Caco-2 (cell line): ENCODE measurements around the gene MS4A18. TPM values are rescaled to one million over a fixed set of nuclear protein-coding genes. Genes with fewer than 3 reads are reported as not detected.

ENCODE experiments used
- BruUV-seq: library from RNA; stranded (reverse); fragments of 400-500 nt; replicated peaks from 2 replicates; lab custom pipeline; 2021; lab: Mats Ljungman, UMichigan
- CTCF ChIA-PET: fragments of 300-600 bp; sonication (Branson Sonifier 250); formaldehyde crosslinking; loops from one replicate; lab custom pipeline; 2022; ENCODE audit warnings: antibody characterized with exemption; lab: Charles Lee
- POLR2A ChIA-PET: fragments of 300-600 bp; sonication (Branson Sonifier 250); formaldehyde crosslinking; loops from one replicate; lab custom pipeline; 2022; ENCODE audit warnings: antibody characterized with exemption; lab: Charles Lee
- DNase-seq, 2 experiments: peaks; one replicate each; pipeline versions ENCODE4 v3.0.0 to v3.0.0-alpha.2; 2020 to 2022
- H3K27me3 ChIP-seq: replicated peaks from 2 replicates; pipeline ENCODE4 v1.6.0; 2011; ENCODE audit warnings: low read length; ENCODE audit not compliant: control insufficient read depth, insufficient read depth
- H3K36me3 ChIP-seq: 2 replicates; pipeline ENCODE4 v1.5.1; 2011; ENCODE audit warnings: low read length; ENCODE audit not compliant: control insufficient read depth, insufficient read depth
- H3K4me1 ChIP-seq: fragments of 250-450 bp; sonication (Bioruptor Pico); 2 replicates; pipeline ENCODE4 v1.5.1; 2020; ENCODE audit warnings: mild to moderate bottlenecking
- H3K4me3 ChIP-seq: 2 replicates; pipeline ENCODE4 v1.5.1; 2011; ENCODE audit warnings: low read depth, mild to moderate bottlenecking, control low read depth, low read length
- H3K9me3 ChIP-seq: fragments of 250-450 bp; sonication (Bioruptor Pico); 2 replicates; pipeline ENCODE4 v1.5.1; 2020; ENCODE audit warnings: mild to moderate bottlenecking, moderate library complexity
- H3K27ac Mint-ChIP-seq: one replicate; pipeline ENCODE4 v1.8.0; 2022; ENCODE audit warnings: mixed read lengths; ENCODE audit not compliant: unreplicated experiment
- H3K27me3 Mint-ChIP-seq: one replicate; pipeline ENCODE4 v1.8.0; 2022; ENCODE audit warnings: mixed read lengths; ENCODE audit not compliant: insufficient read depth, unreplicated experiment
- H3K36me3 Mint-ChIP-seq: one replicate; pipeline ENCODE4 v1.8.0; 2022; ENCODE audit warnings: mild to moderate bottlenecking, mixed read lengths; ENCODE audit not compliant: insufficient read depth, unreplicated experiment
- H3K4me1 Mint-ChIP-seq: one replicate; pipeline ENCODE4 v1.8.0; 2022; ENCODE audit warnings: low read depth, mixed read lengths; ENCODE audit not compliant: unreplicated experiment
- H3K4me3 Mint-ChIP-seq: one replicate; pipeline ENCODE4 v1.8.0; 2022; ENCODE audit warnings: mild to moderate bottlenecking, moderate library complexity, mixed read lengths; ENCODE audit not compliant: unreplicated experiment
- H3K9me3 Mint-ChIP-seq: one replicate; pipeline ENCODE4 v1.8.0; 2022; ENCODE audit warnings: mixed read lengths; ENCODE audit not compliant: unreplicated experiment
- CTCF ChIP-seq, 2 experiments: fragments of 200-600 bp in 1 of 2; IDR thresholded peaks; 1 replicate in 1 of 2; 2 replicates in 1 of 2; pipeline versions ENCODE4 v1.5.1 to v1.8.0; 2011 to 2022; ENCODE audit warnings: antibody characterized with exemption in 1 of 2, control low read depth in 1 of 2, inconsistent platforms in 1 of 2, low read depth in 1 of 2, low read length in 1 of 2, mild to moderate bottlenecking in 1 of 2, moderate library complexity in 1 of 2; ENCODE audit not compliant: insufficient read depth in 1 of 2, severe bottlenecking in 1 of 2, unreplicated experiment in 1 of 2
- intact Hi-C: fragments of 100-400 bp; cut with micrococcal nuclease; formaldehyde crosslinking; loops from one replicate; pipeline ENCODE4 v1.10.0; 2022; ENCODE audit not compliant: unreplicated experiment
- total RNA-seq: library from RNA; stranded (reverse); gene quantifications from 2 replicates; pipeline ENCODE4 v1.2.3, GENCODE V29; 2022

Gene MS4A18
- total RNA-seq, 1 experiment from 2014 or later, result not detected

- H3K36me3 Mint-ChIP-seq, result no peaks in the 10 kb centered on the region
- no peaks in the 10 kb centered on the region for H3K27me3 Mint-ChIP-seq
- H3K9me3 Mint-ChIP-seq, result no peaks in the 10 kb centered on the region
- intact Hi-C loops, result no loop called here
- no peak for TF ChIP-seq CTCF (IDR thresholded peaks at IDR 0.05; ENCODE audit: insufficient read depth in 1 of 2, low read depth in 1 of 2, low read length in 1 of 2, severe bottlenecking in 1 of 2, unreplicated experiment in 1 of 2)
- no peak overlapping the region for H3K27ac Mint-ChIP-seq
- BruUV-seq, result no TSS peak
- no peak overlapping the region for H3K4me3 ChIP-seq
- CTCF ChIA-PET, result no interaction called here
- H3K4me1 ChIP-seq, result peaks cover 8% of the 10 kb centered on the region; the same call in 1 of the 2 replicates
- POLR2A ChIA-PET, result no interaction called here
- no peaks in the 10 kb centered on the region for H3K4me1 Mint-ChIP-seq
- no peaks in the 10 kb centered on the region for H3K36me3 ChIP-seq
- no peaks in the 10 kb centered on the region for H3K27me3 ChIP-seq
- no peaks in the 10 kb centered on the region for H3K9me3 ChIP-seq
- DNase-seq, result no peak
- H3K4me3 Mint-ChIP-seq, result no peak overlapping the region
These were observed 56.9 kb downstream of the MS4A18 start for GRCh38 chr11:60781286-60781980.

GRCh38 chr11:60781981-60782316 is 57.4 kb downstream of the MS4A18 start:
- intact Hi-C loops, result no loop called here
- H3K4me3 ChIP-seq, result no peak overlapping the region
- H3K4me1 ChIP-seq, result peaks cover 8% of the 10 kb centered on the region; the same call in 1 of the 2 replicates
- no TSS peak for BruUV-seq
- ChIA-PET POLR2A (no interaction called here), CTCF (no interaction called here)
- Mint-ChIP-seq H3K36me3 (no peaks in the 10 kb centered on the region), H3K4me1 (no peaks in the 10 kb centered on the region), H3K27me3 (no peaks in the 10 kb centered on the region), H3K4me3 (no peak overlapping the region), H3K27ac (no peak overlapping the region), H3K9me3 (no peaks in the 10 kb centered on the region)
- TF ChIP-seq CTCF (IDR thresholded peaks at IDR 0.05; ENCODE audit: insufficient read depth in 1 of 2, low read depth in 1 of 2, low read length in 1 of 2, severe bottlenecking in 1 of 2, unreplicated experiment in 1 of 2), result no peak
- no peaks in the 10 kb centered on the region for H3K9me3 ChIP-seq
- H3K27me3 ChIP-seq, result no peaks in the 10 kb centered on the region
- no peak for DNase-seq
- no peaks in the 10 kb centered on the region for H3K36me3 ChIP-seq

- H3K4me1 ChIP-seq, result peaks cover 8% of the 10 kb centered on the region; the same call in 1 of the 2 replicates
- no peak for DNase-seq
- BruUV-seq, result no TSS peak
- no peaks in the 10 kb centered on the region for H3K9me3 ChIP-seq
- POLR2A ChIA-PET, result no interaction called here
- no peaks in the 10 kb centered on the region for H3K27me3 ChIP-seq
- H3K4me3 Mint-ChIP-seq, result no peak overlapping the region
- CTCF ChIA-PET, result no interaction called here
- no peaks in the 10 kb centered on the region for H3K9me3 Mint-ChIP-seq
- H3K36me3 ChIP-seq, result no peaks in the 10 kb centered on the region
- intact Hi-C loops, result no loop called here
- TF ChIP-seq CTCF (IDR thresholded peaks at IDR 0.05; ENCODE audit: insufficient read depth in 1 of 2, low read depth in 1 of 2, low read length in 1 of 2, severe bottlenecking in 1 of 2, unreplicated experiment in 1 of 2), result no peak
- no peak overlapping the region for H3K27ac Mint-ChIP-seq
- no peaks in the 10 kb centered on the region for H3K36me3 Mint-ChIP-seq
- H3K4me3 ChIP-seq, result no peak overlapping the region
- H3K4me1 Mint-ChIP-seq, result no peaks in the 10 kb centered on the region
- H3K27me3 Mint-ChIP-seq, result no peaks in the 10 kb centered on the region
These were observed 58.0 kb downstream of the MS4A18 start for GRCh38 chr11:60782393-60783140.
